MM.1S (cell line): ENCODE measurements around the gene MAGI1.

ENCODE experiments used
- DNase-seq: peaks from one replicate; pipeline ENCODE4 v3.0.0-alpha.2; 2015
- H2AFZ ChIP-seq: fragments of 300-600 bp; sonication (generic); 2 replicates; pipeline ENCODE4 v1.6.0; 2016; ENCODE audit warnings: antibody characterized with exemption, low read length
- H3F3A ChIP-seq: fragments of 300-600 bp; sonication (generic); 2 replicates; pipeline ENCODE4 v1.6.1; 2016; ENCODE audit warnings: mild to moderate bottlenecking, antibody characterized with exemption, low read length, moderate library complexity, mixed read lengths; ENCODE audit not compliant: insufficient read depth
- H3K27ac ChIP-seq: fragments of 300-600 bp; sonication (generic); 2 replicates; pipeline ENCODE4 v1.5.1; 2016; ENCODE audit warnings: mild to moderate bottlenecking, low read length
- H3K27me3 ChIP-seq: fragments of 300-600 bp; sonication (generic); replicated peaks from 2 replicates; pipeline ENCODE4 v1.6.0; 2016; ENCODE audit warnings: low read length; ENCODE audit not compliant: insufficient read depth
- H3K36me3 ChIP-seq: fragments of 300-600 bp; sonication (generic); replicated peaks from 2 replicates; pipeline ENCODE4 v1.6.1; 2016; ENCODE audit warnings: mild to moderate bottlenecking, low read length, mixed read lengths; ENCODE audit not compliant: insufficient read depth
- H3K4me1 ChIP-seq: fragments of 300-600 bp; sonication (generic); 2 replicates; pipeline ENCODE4 v1.6.1; 2016; ENCODE audit warnings: low read length, mixed read lengths
- H3K4me2 ChIP-seq: fragments of 300-600 bp; sonication (generic); 2 replicates; pipeline ENCODE4 v1.6.0; 2016; ENCODE audit warnings: low read depth, low read length
- H3K4me3 ChIP-seq: fragments of 300-600 bp; sonication (generic); 2 replicates; pipeline ENCODE4 v1.5.1; 2016; ENCODE audit warnings: low read length, mixed read lengths
- H3K79me2 ChIP-seq: fragments of 300-600 bp; sonication (generic); 2 replicates; pipeline ENCODE4 v1.6.1; 2016; ENCODE audit warnings: mixed run types, low read length, mixed read lengths
- H3K9ac ChIP-seq: fragments of 300-600 bp; sonication (generic); 2 replicates; pipeline ENCODE4 v1.6.1; 2016; ENCODE audit warnings: low read length, mixed read lengths
- H3K9me2 ChIP-seq: fragments of 300-600 bp; sonication (generic); replicated peaks from 2 replicates; pipeline ENCODE4 v1.6.1; 2016; ENCODE audit warnings: mild to moderate bottlenecking, low read length, mixed read lengths; ENCODE audit not compliant: insufficient read depth
- H3K9me3 ChIP-seq: fragments of 300-600 bp; sonication (generic); replicated peaks from 2 replicates; pipeline ENCODE4 v1.6.1; 2016; ENCODE audit warnings: mild to moderate bottlenecking, low read length, mixed read lengths; ENCODE audit not compliant: insufficient read depth
- H4K20me1 ChIP-seq: fragments of 300-600 bp; sonication (generic); 2 replicates; pipeline ENCODE4 v1.6.1; 2016; ENCODE audit warnings: mild to moderate bottlenecking, low read length, moderate library complexity, mixed read lengths; ENCODE audit not compliant: insufficient read depth
- CTCF ChIP-seq: fragments of 300-600 bp; sonication (generic); IDR thresholded peaks from 2 replicates; pipeline ENCODE4 v1.5.1; 2016; ENCODE audit warnings: antibody characterized with exemption, low read length, mixed read lengths
- EZH2 ChIP-seq: fragments of 300-600 bp; sonication (generic); optimal IDR thresholded peaks from 2 replicates; pipeline ENCODE3; 2017; ENCODE audit warnings: low read depth, mild to moderate bottlenecking, antibody characterized with exemption, low read length, mixed read lengths
- EZH2phosphoT487 ChIP-seq: fragments of 300-600 bp; sonication (generic); IDR thresholded peaks from 2 replicates; pipeline ENCODE4 v1.6.1; 2018; ENCODE audit warnings: antibody characterized with exemption, low read length

Gene MAGI1

GRCh38 chr3:65828706-65829105, 210.0 kb downstream of the MAGI1 start:
- no peaks in the 10 kb centered on the region for H3K9me3 ChIP-seq
- no peaks in the 10 kb centered on the region for H3K36me3 ChIP-seq
- no peak overlapping the region for H3K27ac ChIP-seq
- H4K20me1 ChIP-seq, result no peaks in the 10 kb centered on the region
- no peak overlapping the region for H3K9ac ChIP-seq
- H3F3A ChIP-seq, result no peaks in the 10 kb centered on the region
- no peaks in the 10 kb centered on the region for H3K9me2 ChIP-seq
- no peak overlapping the region for H3K4me2 ChIP-seq
- H3K79me2 ChIP-seq, result no peaks in the 10 kb centered on the region
- no peaks in the 10 kb centered on the region for H3K27me3 ChIP-seq
- H3K4me1 ChIP-seq, result no peaks in the 10 kb centered on the region
- no peak overlapping the region for H3K4me3 ChIP-seq
- H2AFZ ChIP-seq, result no peak overlapping the region
- DNase-seq, result no peak
- TF ChIP-seq EZH2phosphoT487, result no peak
- no peak for TF ChIP-seq EZH2
- TF ChIP-seq CTCF, result no peak

GRCh38 chr3:65827076-65827475, 211.6 kb downstream of the MAGI1 start:
- H3K9me3 ChIP-seq, result no peaks in the 10 kb centered on the region
- H3K4me1 ChIP-seq, result no peaks in the 10 kb centered on the region
- H3K27me3 ChIP-seq, result no peaks in the 10 kb centered on the region
- H3K4me2 ChIP-seq, result no peak overlapping the region
- H4K20me1 ChIP-seq, result no peaks in the 10 kb centered on the region
- H3K4me3 ChIP-seq, result no peak overlapping the region
- TF ChIP-seq CTCF (no peak), EZH2 (no peak), EZH2phosphoT487 (no peak)
- no peaks in the 10 kb centered on the region for H3K36me3 ChIP-seq
- H3K79me2 ChIP-seq, result no peaks in the 10 kb centered on the region
- H3K27ac ChIP-seq, result no peak overlapping the region
- no peak overlapping the region for H2AFZ ChIP-seq
- H3F3A ChIP-seq, result no peaks in the 10 kb centered on the region
- no peak overlapping the region for H3K9ac ChIP-seq
- DNase-seq, result no peak
- no peaks in the 10 kb centered on the region for H3K9me2 ChIP-seq

GRCh38 chr3:65824166-65824565, 214.6 kb downstream of the MAGI1 start:
- H2AFZ ChIP-seq, result no peak overlapping the region
- H3K9ac ChIP-seq, result no peak overlapping the region
- H3K27ac ChIP-seq, result no peak overlapping the region
- H3K4me3 ChIP-seq, result no peak overlapping the region
- H3K4me2 ChIP-seq, result no peak overlapping the region
- H3K79me2 ChIP-seq, result no peaks in the 10 kb centered on the region
- DNase-seq, result no peak
- no peak for TF ChIP-seq EZH2
- TF ChIP-seq CTCF, result no peak
- no peak for TF ChIP-seq EZH2phosphoT487
- no peaks in the 10 kb centered on the region for H3K36me3 ChIP-seq
- H3K9me2 ChIP-seq, result no peaks in the 10 kb centered on the region
- H4K20me1 ChIP-seq, result no peaks in the 10 kb centered on the region
- H3K9me3 ChIP-seq, result no peaks in the 10 kb centered on the region
- H3K4me1 ChIP-seq, result no peaks in the 10 kb centered on the region
- H3K27me3 ChIP-seq, result no peaks in the 10 kb centered on the region
- no peaks in the 10 kb centered on the region for H3F3A ChIP-seq
